Endothelial cell (in vitro differentiated cells): ENCODE data around the gene ISG15. TPM values are rescaled to one million over a fixed set of nuclear protein-coding genes. Genes with fewer than 3 reads are reported as not detected.
A peak's percentile ranks its signal among the peaks of the same experiment; 100 is the strongest.

Experiments
- DNase-seq: peaks from one replicate; pipeline ENCODE4 v3.0.0; 2021; ENCODE audit warnings: low spot score
- H3K27ac Mint-ChIP-seq: one replicate; pipeline ENCODE4 v1.8.0; 2021; ENCODE audit warnings: mixed read lengths, inconsistent platforms; ENCODE audit not compliant: unreplicated experiment
- H3K27me3 Mint-ChIP-seq: one replicate; pipeline ENCODE4 v1.8.0; 2021; ENCODE audit warnings: mild to moderate bottlenecking, moderate library complexity, mixed read lengths, inconsistent platforms; ENCODE audit not compliant: unreplicated experiment
- H3K36me3 Mint-ChIP-seq: one replicate; pipeline ENCODE4 v1.8.0; 2021; ENCODE audit warnings: mild to moderate bottlenecking, low read depth, mixed read lengths, inconsistent platforms; ENCODE audit not compliant: unreplicated experiment
- H3K4me1 Mint-ChIP-seq: one replicate; pipeline ENCODE4 v1.8.0; 2021; ENCODE audit warnings: mild to moderate bottlenecking, mixed read lengths, inconsistent platforms; ENCODE audit not compliant: unreplicated experiment
- H3K4me3 Mint-ChIP-seq: one replicate; pipeline ENCODE4 v1.8.0; 2021; ENCODE audit warnings: mild to moderate bottlenecking, mixed read lengths, inconsistent platforms; ENCODE audit not compliant: unreplicated experiment
- H3K9me3 Mint-ChIP-seq: one replicate; pipeline ENCODE4 v1.8.0; 2021; ENCODE audit warnings: mixed read lengths, inconsistent platforms; ENCODE audit not compliant: unreplicated experiment
- CTCF ChIP-seq: fragments of 200-600 bp; sonication (generic); IDR thresholded peaks from one replicate; pipeline ENCODE4 v1.5.0; 2021; ENCODE audit warnings: antibody characterized with exemption; ENCODE audit not compliant: unreplicated experiment
- total RNA-seq: library from RNA; stranded (reverse); fragmentation: NEBNext Ultra II Directional; extraction: Animal tissue kit (Norgen Biotek cat#: 25700); gene quantifications from one replicate; pipeline ENCODE4 v1.2.1, GENCODE V29; 2021; ENCODE audit not compliant: unreplicated experiment

Gene ISG15
- total RNA-seq, 1 donor from 2014 or later: 33.3 TPM

GRCh38 chr1:966135-966703, 47.1 kb upstream of the ISG15 start, which contains the start of gene PLEKHN1:
TSS of gene PLEKHN1 (plus strand) at chr1:966482. CDS start at chr1:966532, 50 bp downstream.
- Mint-ChIP-seq H3K36me3 (no peaks in the 10 kb centered on the region), H3K27me3 (peaks cover 14% of the 10 kb centered on the region), H3K9me3 (no peaks in the 10 kb centered on the region), H3K4me3 (no peak within 1 kb of the TSS), H3K27ac (no peak within 1 kb of the TSS), H3K4me1 (no peaks in the 10 kb centered on the region)
- no peak for TF ChIP-seq CTCF
- no peak for DNase-seq

- Mint-ChIP-seq H3K4me3 (no peak overlapping the region), H3K27me3 (peaks cover 14% of the 10 kb centered on the region)
- peak; percentile 41 for DNase-seq
Measured at GRCh38 chr1:966704-967300, 46.5 kb upstream of the ISG15 start.

GRCh38 chr1:967466-968343, 45.6 kb upstream of the ISG15 start:
- peaks cover 14% of the 10 kb centered on the region for H3K27me3 Mint-ChIP-seq
- H3K36me3 Mint-ChIP-seq: no peaks in the 10 kb centered on the region
- no peak for DNase-seq
- no peak overlapping the region for H3K4me3 Mint-ChIP-seq
- no peaks in the 10 kb centered on the region for H3K9me3 Mint-ChIP-seq
- H3K27ac Mint-ChIP-seq: no peak overlapping the region
- no peaks in the 10 kb centered on the region for H3K4me1 Mint-ChIP-seq
- TF ChIP-seq CTCF: no peak

More at GRCh38 chr1:966704-967300, 46.5 kb upstream of the ISG15 start:
- H3K36me3 Mint-ChIP-seq: no peaks in the 10 kb centered on the region
- no peaks in the 10 kb centered on the region for H3K9me3 Mint-ChIP-seq
- no peak overlapping the region for H3K27ac Mint-ChIP-seq
- TF ChIP-seq CTCF: no peak
- no peaks in the 10 kb centered on the region for H3K4me1 Mint-ChIP-seq

- Mint-ChIP-seq H3K27ac (no peak overlapping the region), H3K27me3 (peaks cover 16% of the 10 kb centered on the region)
Measured at GRCh38 chr1:969260-969855, 43.9 kb upstream of the ISG15 start.

More at GRCh38 chr1:969260-969855, 43.9 kb upstream of the ISG15 start:
- H3K4me1 Mint-ChIP-seq: no peaks in the 10 kb centered on the region
- no peak for DNase-seq
- no peak overlapping the region for H3K4me3 Mint-ChIP-seq
- no peaks in the 10 kb centered on the region for H3K9me3 Mint-ChIP-seq
- no peaks in the 10 kb centered on the region for H3K36me3 Mint-ChIP-seq
- TF ChIP-seq CTCF: no peak
